Tibial artery (tissue), 4 donors: ENCODE data around the gene ABCB9.
"Not testable (repeated sequence)": the region's sequence is repeated elsewhere in the genome, so short reads cannot be mapped to it uniquely, and the experiment has no call there.

ENCODE experiments used
- DNase-seq, 2 donors: peaks; one replicate each; pipeline ENCODE4 v3.0.0-alpha.2; 2019
- H3K27ac ChIP-seq, 2 donors: fragments of 200-600 bp; sonication (generic) in 1 of 2; 1 replicate in 1 of 2; 2 replicates in 1 of 2; pipeline ENCODE4 v1.5.1; 2018 to 2019; ENCODE audit warnings: mild to moderate bottlenecking in 1 of 2
- H3K27me3 ChIP-seq, 2 donors: fragments of 200-600 bp; sonication (generic) in 1 of 2; one replicate each; pipeline versions ENCODE4 v1.5.1 to v1.6.0; 2016 to 2019
- H3K36me3 ChIP-seq, 3 donors: fragments of 200-600 bp; sonication (generic) in 2 of 3; one replicate each; pipeline ENCODE4 v1.5.1; 2016 to 2019; ENCODE audit warnings: mild to moderate bottlenecking in 2 of 3
- H3K4me1 ChIP-seq, 4 donors: fragments of 200-600 bp; sonication (generic) in 2 of 4; 1 replicate in 3 of 4; 2 replicates in 1 of 4; pipeline ENCODE4 v1.5.1; 2016 to 2019
- H3K4me3 ChIP-seq, 2 donors: fragments of 200-600 bp; sonication (generic) in 1 of 2; 1 replicate in 1 of 2; 2 replicates in 1 of 2; pipeline ENCODE4 v1.5.1; 2018 to 2019; ENCODE audit warnings: mild to moderate bottlenecking in 2 of 2
- H3K9me3 ChIP-seq, 3 donors: fragments of 200-600 bp; sonication (generic) in 1 of 3; one replicate each; pipeline ENCODE4 v1.5.1; 2016 to 2019
- intact Hi-C: fragments of 100-400 bp; cut with DNase I; formaldehyde crosslinking; loops from one replicate; pipeline ENCODE4 v1.15.0; 2023; ENCODE audit warnings: low total_unique reads
- TF ChIP-seq, protein P1 (sequence below), 2 experiments: fragments of 200-600 bp in 1 of 2; fragments of 450-650 bp in 1 of 2; IDR thresholded peaks; one replicate each; pipeline ENCODE4 v1.5.1; 2017 to 2019; ENCODE audit warnings: antibody characterized with exemption in 2 of 2, mild to moderate bottlenecking in 1 of 2, moderate library complexity in 1 of 2

ABCB9 gene

GRCh38 chr12:122947352-122947792 lies 18.9 kb downstream of the ABCB9 start:
- intact Hi-C loops = no loop called here
- Histone ChIP-seq H3K4me3 (no peak overlapping the region), H3K27me3 (no peaks in the 10 kb centered on the region), H3K4me1 (peaks cover 9 to 32% (median 15%) of the 10 kb centered on the region in 4 donors), H3K9me3 (no peaks in the 10 kb centered on the region), H3K27ac (peak overlapping the region; percentile 57 to 67), H3K36me3 (no peaks in the 10 kb centered on the region)
- TF ChIP-seq, protein P1, sequence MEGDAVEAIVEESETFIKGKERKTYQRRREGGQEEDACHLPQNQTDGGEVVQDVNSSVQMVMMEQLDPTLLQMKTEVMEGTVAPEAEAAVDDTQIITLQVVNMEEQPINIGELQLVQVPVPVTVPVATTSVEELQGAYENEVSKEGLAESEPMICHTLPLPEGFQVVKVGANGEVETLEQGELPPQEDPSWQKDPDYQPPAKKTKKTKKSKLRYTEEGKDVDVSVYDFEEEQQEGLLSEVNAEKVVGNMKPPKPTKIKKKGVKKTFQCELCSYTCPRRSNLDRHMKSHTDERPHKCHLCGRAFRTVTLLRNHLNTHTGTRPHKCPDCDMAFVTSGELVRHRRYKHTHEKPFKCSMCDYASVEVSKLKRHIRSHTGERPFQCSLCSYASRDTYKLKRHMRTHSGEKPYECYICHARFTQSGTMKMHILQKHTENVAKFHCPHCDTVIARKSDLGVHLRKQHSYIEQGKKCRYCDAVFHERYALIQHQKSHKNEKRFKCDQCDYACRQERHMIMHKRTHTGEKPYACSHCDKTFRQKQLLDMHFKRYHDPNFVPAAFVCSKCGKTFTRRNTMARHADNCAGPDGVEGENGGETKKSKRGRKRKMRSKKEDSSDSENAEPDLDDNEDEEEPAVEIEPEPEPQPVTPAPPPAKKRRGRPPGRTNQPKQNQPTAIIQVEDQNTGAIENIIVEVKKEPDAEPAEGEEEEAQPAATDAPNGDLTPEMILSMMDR (IDR thresholded peaks at IDR 0.05) = no peak
- DNase-seq = peak; percentile 63 to 80

DNA sequence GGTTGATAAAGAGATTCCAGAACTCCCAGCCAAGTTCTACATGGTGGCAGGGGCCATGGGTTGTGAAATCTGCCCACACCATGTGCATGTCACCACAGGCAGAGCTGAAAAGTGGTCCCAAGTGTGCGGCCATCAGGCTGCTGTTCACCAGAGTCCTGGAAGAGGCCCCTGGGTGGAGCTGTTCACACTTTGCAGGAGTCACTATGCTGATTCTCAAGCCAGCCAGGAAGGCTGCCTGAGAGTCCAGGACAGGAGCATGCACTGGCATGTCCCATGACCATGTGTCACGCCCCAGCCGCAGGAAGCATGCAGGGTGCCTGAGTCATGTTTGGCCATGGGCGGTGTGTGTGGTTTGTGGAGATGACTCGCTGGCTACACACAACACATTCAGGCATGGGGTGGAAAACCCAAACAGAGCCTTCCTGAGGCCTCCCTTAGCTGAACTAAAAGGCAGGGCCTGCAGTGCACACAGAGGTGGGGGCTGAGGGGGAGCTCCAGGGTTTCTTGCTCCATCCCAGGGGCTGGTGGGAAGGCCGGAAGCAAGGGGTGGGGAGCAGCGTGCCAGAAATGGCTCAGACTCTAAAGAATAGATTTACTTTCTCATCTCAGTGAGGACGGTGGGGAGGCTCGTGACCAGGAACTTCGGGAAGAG lies 19.4 kb downstream of the ABCB9 start:
- TF ChIP-seq, protein P1 (IDR thresholded peaks at IDR 0.05) = peak; percentile 17 to 29
- H3K9me3 ChIP-seq = no peaks in the 10 kb centered on the region
- H3K36me3 ChIP-seq = no peaks in the 10 kb centered on the region
- peak overlapping the region; percentile 57 to 67 for H3K27ac ChIP-seq
- peaks cover 9 to 29% (median 15%) of the 10 kb centered on the region in 4 donors for H3K4me1 ChIP-seq
- H3K27me3 ChIP-seq = no peaks in the 10 kb centered on the region
- DNase-seq = peak; percentile 96 to 97
- H3K4me3 ChIP-seq = no peak overlapping the region
- intact Hi-C loops = no loop called here

- Histone ChIP-seq H3K36me3 (peaks cover 0 to 4% (median 0%) of the 10 kb centered on the region in 3 donors), H3K9me3 (no peaks in the 10 kb centered on the region), H3K4me3 (no peak overlapping the region), H3K27me3 (no peaks in the 10 kb centered on the region), H3K4me1 (peaks cover 9 to 30% (median 22%) of the 10 kb centered on the region in 4 donors), H3K27ac (no peak overlapping the region)
- TF ChIP-seq, protein P1 (IDR thresholded peaks at IDR 0.05) = no peak
- intact Hi-C loops = no loop called here
- no peak for DNase-seq
Measured at GRCh38 chr12:122944605-122945592, 21.4 kb downstream of the ABCB9 start.

- peak overlapping the region in 1 of 2 donors; percentile 3 for H3K27ac ChIP-seq
- H3K4me1 ChIP-seq = peaks cover 9 to 30% (median 22%) of the 10 kb centered on the region in 4 donors
- TF ChIP-seq, protein P1 (IDR thresholded peaks at IDR 0.05) = no peak
- no peaks in the 10 kb centered on the region for H3K9me3 ChIP-seq
- peaks cover 0 to 20% (median 0%) of the 10 kb centered on the region in 3 donors for H3K36me3 ChIP-seq
- DNase-seq = no peak
- no peaks in the 10 kb centered on the region for H3K27me3 ChIP-seq
- intact Hi-C loops = no loop called here
- H3K4me3 ChIP-seq = no peak overlapping the region
Measured at GRCh38 chr12:122943196-122943595, 23.1 kb downstream of the ABCB9 start.

- Histone ChIP-seq H3K4me1 (peaks cover 9 to 29% (median 21%) of the 10 kb centered on the region in 4 donors), H3K27me3 (no peaks in the 10 kb centered on the region), H3K36me3 (peaks cover 0 to 25% (median 0%) of the 10 kb centered on the region in 3 donors), H3K4me3 (no peak overlapping the region), H3K9me3 (no peaks in the 10 kb centered on the region), H3K27ac (no peak overlapping the region)
- TF ChIP-seq, protein P1 (IDR thresholded peaks at IDR 0.05) = no peak
- intact Hi-C loops = no loop called here
- DNase-seq = no peak
Measured at GRCh38 chr12:122942637-122943036, 23.6 kb downstream of the ABCB9 start.

DNA sequence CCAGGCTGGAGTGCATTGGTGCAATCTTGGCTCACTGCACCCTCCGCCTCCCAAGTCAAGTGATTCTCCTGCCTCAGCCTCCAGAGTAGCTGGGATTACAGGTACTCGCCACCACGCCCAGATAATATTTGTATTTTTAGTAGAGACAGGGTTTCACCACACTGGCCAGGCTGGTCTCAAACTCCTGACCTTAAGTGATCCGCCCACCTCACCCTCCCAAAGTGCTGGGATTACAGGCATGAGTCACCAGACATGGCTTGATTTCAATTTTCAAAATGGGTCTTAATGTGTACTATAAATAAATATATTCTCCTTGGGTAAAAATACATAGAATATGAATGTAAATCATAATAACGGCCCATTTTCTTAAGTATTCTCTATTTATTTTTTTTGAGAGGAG lies 24.9 kb downstream of the ABCB9 start:
- peaks cover 0 to 17% (median 10%) of the 10 kb centered on the region in 4 donors for H3K4me1 ChIP-seq
- H3K4me3 ChIP-seq, H3K27ac ChIP-seq, DNase-seq, H3K9me3 ChIP-seq, intact Hi-C loops, H3K27me3 ChIP-seq: not testable (repeated sequence)
- H3K36me3 ChIP-seq = peaks cover 0 to 38% (median 6%) of the 10 kb centered on the region in 3 donors
